Suprapubic skin (tissue), 4 donors: ENCODE data around the gene USP20.

Experiments used
- POLR2A ChIP-seq, 2 donors: fragments of 450-650 bp; IDR thresholded peaks; one replicate each; pipeline ENCODE4 v1.6.1; 2017; ENCODE audit warnings: antibody characterized with exemption in 2 of 2, mild to moderate bottlenecking in 2 of 2, moderate library complexity in 2 of 2
- POLR2AphosphoS5 ChIP-seq, 3 donors: sonication (generic); formaldehyde crosslinking; IDR thresholded peaks; one replicate each; pipeline ENCODE4 v1.6.1; 2017; ENCODE audit warnings: antibody characterized with exemption in 3 of 3
- TF ChIP-seq, protein P1 (sequence below), 2 donors: fragments of 200-600 bp in 1 of 2; fragments of 450-650 bp in 1 of 2; sonication (generic) in 1 of 2; IDR thresholded peaks; one replicate each; pipeline ENCODE4 v1.5.1; 2016 to 2019; ENCODE audit warnings: antibody characterized with exemption in 2 of 2, mild to moderate bottlenecking in 1 of 2, moderate library complexity in 1 of 2

DNA sequence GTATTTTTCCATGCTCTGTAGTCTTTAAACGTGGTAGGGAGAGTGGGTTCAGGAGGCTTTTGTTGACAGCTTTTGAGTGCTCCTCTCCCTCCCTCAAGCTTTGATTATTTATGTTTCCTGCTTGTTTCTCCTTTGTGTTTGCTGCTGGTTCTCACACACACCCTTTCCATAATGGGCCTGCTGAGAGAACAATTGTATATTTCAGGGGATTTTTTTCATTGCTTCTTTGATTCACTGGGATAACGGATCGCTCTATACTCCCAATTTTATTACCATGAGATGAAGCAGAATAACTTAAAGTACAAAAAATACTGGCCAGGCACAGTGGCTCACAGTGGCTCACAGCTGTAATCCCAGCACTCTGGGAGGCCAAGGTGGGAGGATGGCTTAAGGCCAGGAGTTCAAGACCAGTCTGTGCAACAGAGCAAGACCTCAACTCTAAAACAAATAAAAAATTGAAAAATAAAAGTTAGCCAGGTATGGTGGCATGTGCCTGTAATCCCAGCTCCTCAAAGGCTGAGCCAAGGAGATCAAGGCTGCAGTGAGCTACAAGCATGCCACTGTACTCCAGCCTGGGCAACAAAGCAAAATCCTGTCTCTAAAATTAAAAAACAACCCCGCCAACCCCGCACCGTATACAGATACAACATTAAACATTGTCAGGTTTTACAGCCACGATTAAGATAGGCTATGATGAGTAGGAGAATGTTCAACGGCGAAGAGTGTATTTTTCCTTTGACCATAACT is 66.9 kb downstream of the USP20 start:
- TF ChIP-seq, protein P1, sequence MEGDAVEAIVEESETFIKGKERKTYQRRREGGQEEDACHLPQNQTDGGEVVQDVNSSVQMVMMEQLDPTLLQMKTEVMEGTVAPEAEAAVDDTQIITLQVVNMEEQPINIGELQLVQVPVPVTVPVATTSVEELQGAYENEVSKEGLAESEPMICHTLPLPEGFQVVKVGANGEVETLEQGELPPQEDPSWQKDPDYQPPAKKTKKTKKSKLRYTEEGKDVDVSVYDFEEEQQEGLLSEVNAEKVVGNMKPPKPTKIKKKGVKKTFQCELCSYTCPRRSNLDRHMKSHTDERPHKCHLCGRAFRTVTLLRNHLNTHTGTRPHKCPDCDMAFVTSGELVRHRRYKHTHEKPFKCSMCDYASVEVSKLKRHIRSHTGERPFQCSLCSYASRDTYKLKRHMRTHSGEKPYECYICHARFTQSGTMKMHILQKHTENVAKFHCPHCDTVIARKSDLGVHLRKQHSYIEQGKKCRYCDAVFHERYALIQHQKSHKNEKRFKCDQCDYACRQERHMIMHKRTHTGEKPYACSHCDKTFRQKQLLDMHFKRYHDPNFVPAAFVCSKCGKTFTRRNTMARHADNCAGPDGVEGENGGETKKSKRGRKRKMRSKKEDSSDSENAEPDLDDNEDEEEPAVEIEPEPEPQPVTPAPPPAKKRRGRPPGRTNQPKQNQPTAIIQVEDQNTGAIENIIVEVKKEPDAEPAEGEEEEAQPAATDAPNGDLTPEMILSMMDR (IDR thresholded peaks at IDR 0.05): no peak
- TF ChIP-seq POLR2A (IDR thresholded peaks at IDR 0.05): no peak
- no peak for TF ChIP-seq POLR2AphosphoS5 (IDR thresholded peaks at IDR 0.05)
